ENCODE data around the gene UGT1A5.
A peak's percentile ranks its signal among the peaks of the same experiment; 100 is the strongest.

UGT1A5 gene

DNA sequence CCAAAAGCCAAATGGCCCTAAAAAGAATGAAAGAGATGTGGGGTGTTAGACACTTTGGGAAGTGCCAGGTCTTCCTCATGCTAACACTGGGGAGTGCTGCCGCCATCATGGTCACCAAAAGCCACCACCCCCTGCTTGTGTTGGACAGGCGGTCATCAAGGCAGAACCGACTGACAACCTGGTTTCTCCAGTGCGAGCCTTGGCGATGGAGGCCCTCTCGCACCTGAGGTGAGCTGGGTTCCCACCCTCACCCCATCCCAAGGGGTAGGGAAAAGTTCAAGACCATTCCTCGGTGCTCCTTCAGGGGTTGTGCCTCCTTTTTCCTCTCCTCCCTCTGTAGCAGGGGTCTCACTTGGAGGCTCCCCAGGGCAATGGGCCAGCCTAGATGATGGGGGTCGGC is 99.0 kb downstream of the UGT1A5 start:
- H3K27me3 ChIP-seq (ENCODE audit: insufficient read depth, low read depth, severe bottlenecking): no peaks in the 10 kb centered on the region
- no peaks in the 10 kb centered on the region for H3K9me3 ChIP-seq (ENCODE audit: severe bottlenecking)
- no peak overlapping the region for H3K27ac ChIP-seq
- no peaks in the 10 kb centered on the region for H3K36me3 ChIP-seq
- DNase-seq: peak; percentile 2
- TF ChIP-seq, protein P1, sequence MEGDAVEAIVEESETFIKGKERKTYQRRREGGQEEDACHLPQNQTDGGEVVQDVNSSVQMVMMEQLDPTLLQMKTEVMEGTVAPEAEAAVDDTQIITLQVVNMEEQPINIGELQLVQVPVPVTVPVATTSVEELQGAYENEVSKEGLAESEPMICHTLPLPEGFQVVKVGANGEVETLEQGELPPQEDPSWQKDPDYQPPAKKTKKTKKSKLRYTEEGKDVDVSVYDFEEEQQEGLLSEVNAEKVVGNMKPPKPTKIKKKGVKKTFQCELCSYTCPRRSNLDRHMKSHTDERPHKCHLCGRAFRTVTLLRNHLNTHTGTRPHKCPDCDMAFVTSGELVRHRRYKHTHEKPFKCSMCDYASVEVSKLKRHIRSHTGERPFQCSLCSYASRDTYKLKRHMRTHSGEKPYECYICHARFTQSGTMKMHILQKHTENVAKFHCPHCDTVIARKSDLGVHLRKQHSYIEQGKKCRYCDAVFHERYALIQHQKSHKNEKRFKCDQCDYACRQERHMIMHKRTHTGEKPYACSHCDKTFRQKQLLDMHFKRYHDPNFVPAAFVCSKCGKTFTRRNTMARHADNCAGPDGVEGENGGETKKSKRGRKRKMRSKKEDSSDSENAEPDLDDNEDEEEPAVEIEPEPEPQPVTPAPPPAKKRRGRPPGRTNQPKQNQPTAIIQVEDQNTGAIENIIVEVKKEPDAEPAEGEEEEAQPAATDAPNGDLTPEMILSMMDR (IDR thresholded peaks at IDR 0.05; ENCODE audit: low read depth, low read length): no peak
- no peak overlapping the region for H3K4me3 ChIP-seq (ENCODE audit: low read depth, low read length)

GRCh38 chr2:233813236-233814055 is 100.7 kb downstream of the UGT1A5 start:
- TF ChIP-seq, protein P1 (IDR thresholded peaks at IDR 0.05; ENCODE audit: low read depth, low read length): no peak
- Histone ChIP-seq H3K36me3 (no peaks in the 10 kb centered on the region), H3K9me3 (ENCODE audit: severe bottlenecking) (no peaks in the 10 kb centered on the region), H3K27ac (no peak overlapping the region), H3K4me3 (ENCODE audit: low read depth, low read length) (no peak overlapping the region), H3K27me3 (ENCODE audit: insufficient read depth, low read depth, severe bottlenecking) (no peaks in the 10 kb centered on the region)
- peak; percentile 2 for DNase-seq

GRCh38 chr2:233814056-233814835 is 101.5 kb downstream of the UGT1A5 start:
- TF ChIP-seq, protein P1 (IDR thresholded peaks at IDR 0.05; ENCODE audit: low read depth, low read length): no peak
- H3K27ac ChIP-seq: no peak overlapping the region
- no peaks in the 10 kb centered on the region for H3K9me3 ChIP-seq (ENCODE audit: severe bottlenecking)
- no peaks in the 10 kb centered on the region for H3K36me3 ChIP-seq
- DNase-seq: peak; percentile 6
- H3K27me3 ChIP-seq (ENCODE audit: insufficient read depth, low read depth, severe bottlenecking): no peaks in the 10 kb centered on the region
- no peak overlapping the region for H3K4me3 ChIP-seq (ENCODE audit: low read depth, low read length)

GRCh38 chr2:233815861-233816260 is 103.2 kb downstream of the UGT1A5 start:
- TF ChIP-seq, protein P1 (IDR thresholded peaks at IDR 0.05; ENCODE audit: low read depth, low read length): no peak
- no peaks in the 10 kb centered on the region for H3K36me3 ChIP-seq

DNA sequence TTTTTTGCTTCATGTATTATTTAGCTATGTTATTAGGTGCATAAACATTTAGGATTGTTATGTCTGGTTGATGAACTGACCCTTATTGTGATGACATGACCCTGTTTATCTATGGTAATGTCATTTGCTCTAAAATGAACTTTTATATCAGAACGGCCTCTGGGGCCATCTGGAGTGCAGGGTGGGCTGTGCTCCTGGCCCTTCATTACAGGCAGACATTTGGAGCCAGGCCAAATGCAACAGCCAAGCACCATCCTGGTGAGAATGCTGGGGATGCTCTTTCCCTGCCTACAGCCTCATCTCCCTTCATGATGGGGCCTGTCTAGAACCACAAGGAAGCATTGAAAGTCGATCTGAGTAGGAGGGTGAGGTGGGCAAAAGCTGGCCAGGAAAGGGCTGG is 103.6 kb downstream of the UGT1A5 start:
- H3K4me3 ChIP-seq (ENCODE audit: low read depth, low read length): no peak overlapping the region
- no peaks in the 10 kb centered on the region for H3K36me3 ChIP-seq
- no peaks in the 10 kb centered on the region for H3K9me3 ChIP-seq (ENCODE audit: severe bottlenecking)
- H3K27ac ChIP-seq: no peak overlapping the region
- no peak for DNase-seq
- H3K27me3 ChIP-seq (ENCODE audit: insufficient read depth, low read depth, severe bottlenecking): no peaks in the 10 kb centered on the region
- TF ChIP-seq, protein P1 (IDR thresholded peaks at IDR 0.05; ENCODE audit: low read depth, low read length): no peak

More at GRCh38 chr2:233815861-233816260, 103.2 kb downstream of the UGT1A5 start:
- Histone ChIP-seq H3K27ac (no peak overlapping the region), H3K4me3 (ENCODE audit: low read depth, low read length) (no peak overlapping the region), H3K27me3 (ENCODE audit: insufficient read depth, low read depth, severe bottlenecking) (no peaks in the 10 kb centered on the region), H3K9me3 (ENCODE audit: severe bottlenecking) (no peaks in the 10 kb centered on the region)
- no peak for DNase-seq

All from WERI-Rb-1 (cell line).